Neural crest cell (in vitro differentiated cells): ENCODE results near the gene RFX2. TPM values are rescaled to one million over a fixed set of nuclear protein-coding genes. Genes with fewer than 3 reads are reported as not detected.
A peak's percentile ranks its signal among the peaks of the same experiment; 100 is the strongest.
"Not testable (repeated sequence)": the region's sequence is repeated elsewhere in the genome, so short reads cannot be mapped to it uniquely, and the experiment has no call there.

Source experiments
- DNase-seq: peaks from one replicate; pipeline ENCODE4 v3.0.0; 2021; ENCODE audit warnings: low read depth, mixed read lengths, low spot score
- H3K27ac Mint-ChIP-seq: one replicate; pipeline ENCODE4 v1.8.0; 2021; ENCODE audit warnings: mild to moderate bottlenecking, mixed read lengths; ENCODE audit not compliant: unreplicated experiment
- H3K27me3 Mint-ChIP-seq: 2 replicates; pipeline ENCODE4 v1.8.0; 2021; ENCODE audit warnings: low read depth, mild to moderate bottlenecking, mixed read lengths
- H3K36me3 Mint-ChIP-seq: 2 replicates; pipeline ENCODE4 v1.8.0; 2021; ENCODE audit warnings: low read depth, mild to moderate bottlenecking, mixed read lengths
- H3K4me1 Mint-ChIP-seq: 2 replicates; pipeline ENCODE4 v1.8.0; 2021; ENCODE audit warnings: mixed read lengths
- H3K4me3 Mint-ChIP-seq: one replicate; pipeline ENCODE4 v1.8.0; 2021; ENCODE audit warnings: mild to moderate bottlenecking, mixed read lengths
- H3K9me3 Mint-ChIP-seq: 2 replicates; pipeline ENCODE4 v1.8.0; 2021; ENCODE audit warnings: mixed read lengths
- CTCF ChIP-seq: fragments of 200-600 bp; sonication (generic); conservative IDR thresholded peaks from 2 replicates; pipeline ENCODE4 v1.5.0; 2021; ENCODE audit warnings: antibody characterized with exemption, mild to moderate bottlenecking
- total RNA-seq: library from RNA; stranded (reverse); gene quantifications from 2 replicates; pipeline ENCODE4 v1.2.1, GENCODE V29; 2021

RFX2 gene
- total RNA-seq, 1 donor from 2014 or later, result 17.2 TPM

GRCh38 chr19:5966215-5966614 lies 144.1 kb downstream of the RFX2 start:
- peak overlapping the region; percentile 89 for H3K27ac Mint-ChIP-seq
- H3K4me1 Mint-ChIP-seq, result peaks cover 37% of the 10 kb centered on the region
- no peak for TF ChIP-seq CTCF
- DNase-seq, result no peak
- no peaks in the 10 kb centered on the region for H3K9me3 Mint-ChIP-seq
- H3K27me3 Mint-ChIP-seq, result no peaks in the 10 kb centered on the region
- no peak overlapping the region for H3K4me3 Mint-ChIP-seq
- no peaks in the 10 kb centered on the region for H3K36me3 Mint-ChIP-seq

GRCh38 chr19:5964816-5965565 lies 145.3 kb downstream of the RFX2 start:
- H3K27me3 Mint-ChIP-seq, result no peaks in the 10 kb centered on the region
- H3K4me3 Mint-ChIP-seq, result no peak overlapping the region
- no peaks in the 10 kb centered on the region for H3K36me3 Mint-ChIP-seq
- no peak for TF ChIP-seq CTCF
- H3K4me1 Mint-ChIP-seq, result peaks cover 49% of the 10 kb centered on the region
- no peak for DNase-seq
- no peaks in the 10 kb centered on the region for H3K9me3 Mint-ChIP-seq
- H3K27ac Mint-ChIP-seq, result no peak overlapping the region

GRCh38 chr19:5963855-5964254 lies 146.4 kb downstream of the RFX2 start:
- no peak for TF ChIP-seq CTCF
- no peak for DNase-seq
- Mint-ChIP-seq H3K4me1 (peaks cover 54% of the 10 kb centered on the region), H3K27ac (no peak overlapping the region), H3K9me3 (no peaks in the 10 kb centered on the region), H3K27me3 (no peaks in the 10 kb centered on the region), H3K4me3 (no peak overlapping the region), H3K36me3 (no peaks in the 10 kb centered on the region)

GRCh38 chr19:5963259-5963658 lies 147.0 kb downstream of the RFX2 start:
- DNase-seq, H3K27ac Mint-ChIP-seq, H3K27me3 Mint-ChIP-seq, H3K36me3 Mint-ChIP-seq, H3K4me3 Mint-ChIP-seq, H3K9me3 Mint-ChIP-seq: not testable (repeated sequence)
- peaks cover 51% of the 10 kb centered on the region for H3K4me1 Mint-ChIP-seq

- no peak for DNase-seq
- Mint-ChIP-seq H3K9me3 (no peaks in the 10 kb centered on the region), H3K27me3 (no peaks in the 10 kb centered on the region), H3K27ac (peak overlapping the region; percentile 23), H3K36me3 (no peaks in the 10 kb centered on the region), H3K4me3 (no peak overlapping the region), H3K4me1 (peaks cover 53% of the 10 kb centered on the region)
- TF ChIP-seq CTCF, result no peak
Observed at GRCh38 chr19:5961969-5962945, 148.0 kb downstream of the RFX2 start.

- H3K36me3 Mint-ChIP-seq, DNase-seq, H3K27ac Mint-ChIP-seq, H3K27me3 Mint-ChIP-seq, H3K4me3 Mint-ChIP-seq, H3K9me3 Mint-ChIP-seq: not testable (repeated sequence)
- H3K4me1 Mint-ChIP-seq, result peaks cover 51% of the 10 kb centered on the region
Observed at GRCh38 chr19:5961641-5961968, 148.7 kb downstream of the RFX2 start.
